Calu3 (cell line): ENCODE data around the gene PRAMEF27. TPM values are rescaled to one million over a fixed set of nuclear protein-coding genes. Genes with fewer than 3 reads are reported as not detected.
"Not testable (repeated sequence)": the region's sequence is repeated elsewhere in the genome, so short reads cannot be mapped to it uniquely, and the experiment has no call there.

ENCODE experiments used
- Bru-seq: library from RNA; stranded (reverse); fragments of 400-500 nt; gene quantifications from one replicate; lab custom pipeline; 2021; lab: Mats Ljungman, UMichigan
- BruChase-seq, 2 experiments: library from RNA; stranded (reverse); fragments of 400-500 nt; gene quantifications; one replicate each; lab custom pipeline; 2021; lab: Mats Ljungman, UMichigan
- BruUV-seq: library from RNA; stranded (reverse); fragments of 400-500 nt; replicated peaks from 2 replicates; lab custom pipeline; 2021; lab: Mats Ljungman, UMichigan
- CTCF ChIA-PET: fragments of 300-600 bp; sonication (Branson Sonifier 250); formaldehyde crosslinking; loops from one replicate; lab custom pipeline; 2022; ENCODE audit warnings: antibody characterized with exemption; lab: Charles Lee
- DNase-seq: peaks from one replicate; pipeline ENCODE4 v3.0.0; 2022
- H3K27ac Mint-ChIP-seq: one replicate; pipeline ENCODE4 v1.8.0; 2022; ENCODE audit warnings: mixed read lengths; ENCODE audit not compliant: unreplicated experiment
- H3K27me3 Mint-ChIP-seq: one replicate; pipeline ENCODE4 v1.8.0; 2022; ENCODE audit warnings: mixed read lengths; ENCODE audit not compliant: unreplicated experiment
- H3K36me3 Mint-ChIP-seq: one replicate; pipeline ENCODE4 v1.8.0; 2022; ENCODE audit warnings: mild to moderate bottlenecking, moderate library complexity, mixed read lengths; ENCODE audit not compliant: insufficient read depth, unreplicated experiment
- H3K4me1 Mint-ChIP-seq: one replicate; pipeline ENCODE4 v1.8.0; 2022; ENCODE audit warnings: mild to moderate bottlenecking, low read depth, mixed read lengths; ENCODE audit not compliant: unreplicated experiment
- H3K4me3 Mint-ChIP-seq: one replicate; pipeline ENCODE4 v1.8.0; 2022; ENCODE audit warnings: mild to moderate bottlenecking, low read depth, moderate library complexity, mixed read lengths; ENCODE audit not compliant: unreplicated experiment
- H3K9me3 Mint-ChIP-seq: one replicate; pipeline ENCODE4 v1.8.0; 2022; ENCODE audit warnings: low read depth, mixed read lengths; ENCODE audit not compliant: unreplicated experiment
- intact Hi-C: fragments of 100-400 bp; cut with micrococcal nuclease; formaldehyde crosslinking; loops from one replicate; pipeline ENCODE4 v1.10.0; 2022; ENCODE audit not compliant: unreplicated experiment
- long read RNA-seq: library from polyadenylated mRNA; stranded (forward); transcript quantifications from one replicate; pipeline ENCODE4 v2.0.0, GENCODE V29; 2022
- total RNA-seq: library from RNA; stranded (reverse); gene quantifications from 2 replicates; pipeline ENCODE4 v1.2.3, GENCODE V29; 2022

The PRAMEF27 gene
- total RNA-seq (not detected in 2 replicates), Bru-seq, nascent RNA (not detected), BruChase-seq, experiment 1, labeled RNA remaining after a 6-hour chase (not detected), BruChase-seq, experiment 2, labeled RNA remaining after a 2-hour chase (not detected)
- long read RNA-seq: 0 reads

GRCh38 chr1:13056475-13056874, at the start of gene PRAMEF27:
Gene PRAMEF27 (minus strand): TSS chr1:13056575. CDS start chr1:13053659, 2,916 bp downstream.
- H3K4me1 Mint-ChIP-seq, CTCF ChIA-PET, intact Hi-C loops, H3K36me3 Mint-ChIP-seq, DNase-seq, BruUV-seq, H3K4me3 Mint-ChIP-seq, H3K9me3 Mint-ChIP-seq, H3K27me3 Mint-ChIP-seq, H3K27ac Mint-ChIP-seq: not testable (repeated sequence)

- H3K9me3 Mint-ChIP-seq, intact Hi-C loops, BruUV-seq, H3K27me3 Mint-ChIP-seq, H3K4me3 Mint-ChIP-seq, H3K27ac Mint-ChIP-seq, DNase-seq, CTCF ChIA-PET, H3K36me3 Mint-ChIP-seq, H3K4me1 Mint-ChIP-seq: not testable (repeated sequence)
Measured at GRCh38 chr1:13070474-13070873, 14.1 kb upstream of the PRAMEF27 start, which contains the start of gene PRAMEF25. Gene PRAMEF25 (plus strand): TSS chr1:13070774. CDS start chr1:13073694, 2,920 bp downstream.

GRCh38 chr1:13019846-13020245, 36.5 kb downstream of the PRAMEF27 start:
- H3K36me3 Mint-ChIP-seq, intact Hi-C loops, CTCF ChIA-PET, DNase-seq, BruUV-seq, H3K27me3 Mint-ChIP-seq, H3K4me1 Mint-ChIP-seq, H3K27ac Mint-ChIP-seq, H3K4me3 Mint-ChIP-seq, H3K9me3 Mint-ChIP-seq: not testable (repeated sequence)

- H3K9me3 Mint-ChIP-seq, H3K27me3 Mint-ChIP-seq, H3K36me3 Mint-ChIP-seq: not testable (repeated sequence)
Measured at GRCh38 chr1:13011932-13012331, 44.4 kb downstream of the PRAMEF27 start.

GRCh38 chr1:13009348-13009747, 47.0 kb downstream of the PRAMEF27 start:
- BruUV-seq, DNase-seq, CTCF ChIA-PET, H3K36me3 Mint-ChIP-seq, H3K4me3 Mint-ChIP-seq, H3K9me3 Mint-ChIP-seq, H3K27ac Mint-ChIP-seq, intact Hi-C loops, H3K4me1 Mint-ChIP-seq, H3K27me3 Mint-ChIP-seq: not testable (repeated sequence)

More at GRCh38 chr1:13011932-13012331, 44.4 kb downstream of the PRAMEF27 start:
- H3K27ac Mint-ChIP-seq, H3K4me3 Mint-ChIP-seq, intact Hi-C loops, DNase-seq, H3K4me1 Mint-ChIP-seq, BruUV-seq, CTCF ChIA-PET: not testable (repeated sequence)

- H3K36me3 Mint-ChIP-seq, H3K4me3 Mint-ChIP-seq, H3K9me3 Mint-ChIP-seq, H3K27ac Mint-ChIP-seq, H3K27me3 Mint-ChIP-seq, H3K4me1 Mint-ChIP-seq, intact Hi-C loops, DNase-seq, BruUV-seq, CTCF ChIA-PET: not testable (repeated sequence)
Measured at GRCh38 chr1:13005732-13006131, 50.6 kb downstream of the PRAMEF27 start.

Other genes starting within 250 kb of the PRAMEF27 start
- gene PRAMEF11, start 225.2 kb downstream of the PRAMEF27 start, total RNA-seq: not detected in 2 replicates
- not detected in 2 replicates for gene HNRNPCL1, start 207.9 kb downstream of the PRAMEF27 start, total RNA-seq
- gene PRAMEF2, start 199.5 kb downstream of the PRAMEF27 start, total RNA-seq: not detected in 2 replicates
- gene PRAMEF4, start 170.4 kb downstream of the PRAMEF27 start, total RNA-seq: not detected in 2 replicates
- gene PRAMEF10, start 158.3 kb downstream of the PRAMEF27 start, total RNA-seq: not detected in 2 replicates
- gene PRAMEF7, start 140.0 kb downstream of the PRAMEF27 start, total RNA-seq: not detected in 2 replicates
- not detected in 2 replicates for gene PRAMEF6, start 109.0 kb downstream of the PRAMEF27 start, total RNA-seq
- not detected in 2 replicates for gene HNRNPCL3, start 4.2 kb upstream of the PRAMEF27 start, total RNA-seq
- not detected in 2 replicates for gene PRAMEF25, start 14.2 kb upstream of the PRAMEF27 start, total RNA-seq
- gene HNRNPCL2, start 60.3 kb upstream of the PRAMEF27 start, total RNA-seq: not detected in 2 replicates
- gene PRAMEF26, start 99.4 kb upstream of the PRAMEF27 start, total RNA-seq: not detected in 2 replicates
- not detected in 2 replicates for gene HNRNPCL4, start 109.1 kb upstream of the PRAMEF27 start, total RNA-seq
- not detected in 2 replicates for gene PRAMEF9, start 115.3 kb upstream of the PRAMEF27 start, total RNA-seq
- not detected in 2 replicates for gene PRAMEF13, start 144.8 kb upstream of the PRAMEF27 start, total RNA-seq
- gene PRAMEF18, start 169.6 kb upstream of the PRAMEF27 start, total RNA-seq: not detected in 2 replicates
- gene PRAMEF5, start 197.6 kb upstream of the PRAMEF27 start, total RNA-seq: not detected in 2 replicates
- not detected in 2 replicates for gene PRAMEF8, start 228.6 kb upstream of the PRAMEF27 start, total RNA-seq
- gene PRAMEF33, start 247.0 kb upstream of the PRAMEF27 start, total RNA-seq: not detected in 2 replicates